DND-41 (cell line): Measurements from ENCODE around the gene TMSB10.

Source experiments
- CTCF ChIP-seq: IDR thresholded peaks from 2 replicates; pipeline ENCODE4 v1.5.1; 2012; ENCODE audit warnings: borderline replicate concordance, low read length, moderate library complexity, mild to moderate bottlenecking; ENCODE audit not compliant: poor library complexity, severe bottlenecking; ENCODE audit errors: extremely low read depth
- EZH2 ChIP-seq: IDR thresholded peaks from 3 replicates; pipeline ENCODE4 v1.6.1; 2012; ENCODE audit warnings: borderline replicate concordance, low read depth, mild to moderate bottlenecking, moderate library complexity, low read length, inconsistent platforms; ENCODE audit not compliant: severe bottlenecking

GRCh38 chr2:84940088-84940470 is 34.6 kb downstream of the TMSB10 start:
- TF ChIP-seq CTCF: no peak
- no peak for TF ChIP-seq EZH2
